Activated naive CD4-positive, alpha-beta T cell treated with anti-CD3 and anti-CD28 coated beads, Interleukin-2, amount 10 ng/mL, durations not matched to agents 5 hours and 36 hours (primary cell): Measurements from ENCODE around the gene RHBDD3. TPM values are rescaled to one million over a fixed set of nuclear protein-coding genes. Genes with fewer than 3 reads are reported as not detected.

Source experiments
- total RNA-seq, 2 experiments: library from RNA; stranded (reverse); gene quantifications; one replicate each; pipeline ENCODE4 v1.2.3, GENCODE V29; 2021

RHBDD3 gene
- 10 to 100 TPM; 22.4 to 22.7 TPM for total RNA-seq

GRCh38 chr22:29267858-29268510, at the start of gene RHBDD3, which contains the start of gene EWSR1:
Gene RHBDD3, minus strand, starts transcription at chr22:29267981. Its CDS starts 2,355 bp downstream, at chr22:29265626.
Gene EWSR1, plus strand, starts transcription at chr22:29268268. Its CDS starts 69 bp downstream, at chr22:29268337.

GRCh38 chr22:29315286-29316140, 47.7 kb upstream of the RHBDD3 start, which contains the start of gene RASL10A:
Gene RASL10A, minus strand, starts transcription at chr22:29315697. Its CDS starts 451 bp downstream, at chr22:29315246.

GRCh38 chr22:29306175-29306834, 38.5 kb upstream of the RHBDD3 start, which contains the start of gene GAS2L1:
Gene GAS2L1, plus strand, starts transcription at chr22:29306650. Its CDS starts 1,456 bp downstream, at chr22:29308106.

Other genes with a start within 250 kb of the RHBDD3 start
- not detected for gene C22orf31, start 206.2 kb downstream of the RHBDD3 start, total RNA-seq
- not detected for gene KREMEN1, start 194.9 kb downstream of the RHBDD3 start, total RNA-seq
- gene EMID1, start 62.1 kb downstream of the RHBDD3 start, total RNA-seq, result not detected
- gene EWSR1, start 287 bp upstream of the RHBDD3 start, total RNA-seq, result 100 to 1,000 TPM; 307 to 309 TPM
- 1 to 10 TPM; 7.6 to 8.6 TPM for gene GAS2L1, start 38.7 kb upstream of the RHBDD3 start, total RNA-seq
- 1 to 10 TPM; 1.2 to 1.5 TPM for gene RASL10A, start 47.7 kb upstream of the RHBDD3 start, total RNA-seq
- 10 to 100 TPM; 60.2 to 63.8 TPM for gene AP1B1, start 120.6 kb upstream of the RHBDD3 start, total RNA-seq
- gene RFPL1, start 170.6 kb upstream of the RHBDD3 start, total RNA-seq, result not detected
- gene NEFH, start 212.2 kb upstream of the RHBDD3 start, total RNA-seq, result 1 to 10 TPM; 1.3 to 1.5 TPM